ENCODE data around the gene CX3CL1. TPM values are rescaled to one million over a fixed set of nuclear protein-coding genes. Genes with fewer than 3 reads are reported as not detected.
"Not testable (repeated sequence)": the region's sequence is repeated elsewhere in the genome, so short reads cannot be mapped to it uniquely, and the experiment has no call there.

Gene CX3CL1
- total RNA-seq, 6 donors from 2014 or later = 6.3 to 106 (median 31.7) TPM

DNA sequence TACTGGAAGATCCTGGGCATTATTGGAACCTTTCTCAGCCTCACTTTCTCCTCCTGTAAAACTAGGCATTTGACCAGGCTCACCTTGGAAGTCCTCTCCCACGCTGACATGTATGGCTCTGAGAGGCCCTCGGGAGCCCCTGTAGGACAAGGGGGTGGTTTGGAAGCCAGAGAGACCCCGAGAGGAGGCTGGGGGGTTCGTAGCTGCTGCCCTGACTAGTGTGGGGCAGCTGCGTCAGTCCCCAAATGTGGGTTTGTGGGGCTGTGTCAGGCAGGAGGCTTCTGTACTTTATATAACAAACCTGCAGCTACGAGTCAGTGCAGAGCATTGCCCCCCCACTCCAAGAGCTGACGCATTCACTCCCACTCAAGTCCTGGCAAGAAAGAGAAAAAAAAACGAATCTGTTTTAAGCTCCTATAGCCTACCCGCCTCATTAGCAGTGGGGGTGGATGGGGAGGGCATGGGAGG is 1.8 kb downstream of the CX3CL1 start:
- peak overlapping the region; percentile 86 to 94 (median 91) for H3K27ac ChIP-seq
- H3K36me3 ChIP-seq = no peaks in the 10 kb centered on the region
- TF ChIP-seq CTCF (IDR thresholded peaks at IDR 0.05) = no peak
- no peak for TF ChIP-seq POLR2AphosphoS5 (IDR thresholded peaks at IDR 0.05)
- TF ChIP-seq EP300 (IDR thresholded peaks at IDR 0.05) = no peak
- TF ChIP-seq POLR2A (IDR thresholded peaks at IDR 0.05) = no peak
- H3K9me3 ChIP-seq = no peaks in the 10 kb centered on the region
- no peaks in the 10 kb centered on the region for H3K27me3 ChIP-seq
- ATAC-seq (ENCODE audit: low FRiP score in 2 of 2) = no peak
- 59 to 61% methylated on average over 8 to 9 of the region's 9 CpGs for WGBS, 2 donors
- peak overlapping the region; percentile 51 to 63 (median 54) for H3K4me3 ChIP-seq
- no peak for DNase-seq
- peaks cover 14 to 35% (median 21%) of the 10 kb centered on the region in 4 donors for H3K4me1 ChIP-seq

DNA sequence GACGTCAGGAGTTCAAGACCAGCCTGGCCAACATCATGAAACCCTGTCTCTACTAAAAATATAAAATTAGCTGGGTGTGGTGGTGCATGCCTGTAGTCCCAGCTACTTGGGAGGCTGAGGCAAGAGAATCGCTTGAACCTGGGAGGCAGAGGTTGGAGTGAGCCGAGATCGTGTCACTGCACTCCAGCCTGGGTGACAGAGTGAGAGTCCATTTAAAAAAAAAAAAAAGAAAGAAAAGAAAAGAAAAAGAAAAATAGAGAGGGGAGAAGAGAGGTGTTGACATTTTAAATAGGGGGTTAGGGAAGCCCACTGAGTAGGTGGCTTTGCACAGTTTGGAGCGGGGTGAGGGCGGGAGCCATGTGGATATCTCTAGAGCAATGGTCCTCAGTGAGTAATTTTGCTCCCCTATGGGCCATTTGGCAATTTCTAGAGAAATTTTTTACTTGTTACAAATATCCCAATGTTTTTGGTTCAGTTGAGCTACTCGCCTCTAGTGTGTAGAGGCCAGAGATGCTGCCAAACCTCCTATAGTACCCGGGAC is 2.7 kb downstream of the CX3CL1 start:
- not testable (repeated sequence) for H3K36me3 ChIP-seq; H3K27me3 ChIP-seq; H3K9me3 ChIP-seq; DNase-seq; ATAC-seq (ENCODE audit: low FRiP score in 2 of 2)
- peak overlapping the region in 2 of 4 donors; percentile 51 to 63 for H3K4me3 ChIP-seq
- H3K27ac ChIP-seq = peak overlapping the region in 3 of 4 donors; percentile 86 to 93 (median 89)
- H3K4me1 ChIP-seq = peaks cover 16 to 42% (median 28%) of the 10 kb centered on the region in 4 donors
- 76 to 81% methylated on average over 8 of the region's 8 CpGs for WGBS, 2 donors

- Histone ChIP-seq H3K9me3 (no peaks in the 10 kb centered on the region), H3K27me3 (no peaks in the 10 kb centered on the region), H3K4me1 (peaks cover 16 to 55% (median 36%) of the 10 kb centered on the region in 4 donors), H3K4me3 (peak overlapping the region in 1 of 4 donors; percentile 63), H3K27ac (peak overlapping the region in 2 of 4 donors; percentile 62 to 93), H3K36me3 (peaks cover 0 to 7% (median 0%) of the 10 kb centered on the region in 4 donors)
- ATAC-seq (ENCODE audit: low FRiP score in 2 of 2) (no peak), DNase-seq (no peak)
- TF ChIP-seq POLR2AphosphoS5 (IDR thresholded peaks at IDR 0.05) = no peak
- TF ChIP-seq POLR2A (IDR thresholded peaks at IDR 0.05) = no peak
- TF ChIP-seq EP300 (IDR thresholded peaks at IDR 0.05) = no peak
- no peak for TF ChIP-seq CTCF (IDR thresholded peaks at IDR 0.05)
- WGBS, 2 donors = 87 to 96% methylated on average over 3 of the region's 3 CpGs
Observed at GRCh38 chr16:57376313-57376818, 4.1 kb downstream of the CX3CL1 start.

GRCh38 chr16:57377080-57377841 is 5.0 kb downstream of the CX3CL1 start:
- Histone ChIP-seq H3K27me3 (no peaks in the 10 kb centered on the region), H3K9me3 (no peaks in the 10 kb centered on the region), H3K4me3 (peak overlapping the region in 1 of 4 donors; percentile 63), H3K27ac (peak overlapping the region in 3 of 4 donors; percentile 48 to 76 (median 62)), H3K36me3 (peaks cover 0 to 15% (median 5%) of the 10 kb centered on the region in 4 donors), H3K4me1 (peaks cover 16 to 52% (median 30%) of the 10 kb centered on the region in 4 donors)
- no peak for DNase-seq
- WGBS, 2 donors = 25 to 49% methylated on average over 5 of the region's 5 CpGs
- no peak for TF ChIP-seq CTCF (IDR thresholded peaks at IDR 0.05)
- no peak for TF ChIP-seq POLR2A (IDR thresholded peaks at IDR 0.05)
- peak in 1 of 2 donors; percentile 19 for TF ChIP-seq POLR2AphosphoS5 (IDR thresholded peaks at IDR 0.05)
- TF ChIP-seq EP300 (IDR thresholded peaks at IDR 0.05) = peak in 2 of 4 donors; percentile 25 to 48
- no peak for ATAC-seq (ENCODE audit: low FRiP score in 2 of 2)

- no peaks in the 10 kb centered on the region for H3K27me3 ChIP-seq
- no peaks in the 10 kb centered on the region for H3K9me3 ChIP-seq
- peaks cover 0 to 28% (median 7%) of the 10 kb centered on the region in 4 donors for H3K36me3 ChIP-seq
- no peak for ATAC-seq (ENCODE audit: low FRiP score in 2 of 2)
- 72 to 81% methylated on average over 10 of the region's 10 CpGs for WGBS, 2 donors
- TF ChIP-seq CTCF (IDR thresholded peaks at IDR 0.05) (no peak), POLR2AphosphoS5 (IDR thresholded peaks at IDR 0.05) (no peak), POLR2A (IDR thresholded peaks at IDR 0.05) (no peak), EP300 (IDR thresholded peaks at IDR 0.05) (no peak)
- peaks cover 21 to 60% (median 38%) of the 10 kb centered on the region in 4 donors for H3K4me1 ChIP-seq
- H3K27ac ChIP-seq = peak overlapping the region in 2 of 4 donors; percentile 27 to 66
- no peak for DNase-seq
- no peak overlapping the region for H3K4me3 ChIP-seq
Observed at GRCh38 chr16:57379579-57379978, 7.3 kb downstream of the CX3CL1 start.

All from upper lobe of left lung (tissue), 6 donors.